VCaP (cell line): ENCODE results near the gene GIPC2.

Experiments
- H3K27ac ChIP-seq: fragments of 450-650 bp; 2 replicates; pipeline ENCODE4 v1.5.1; 2017
- CTCF ChIP-seq: fragments of 450-650 bp; conservative IDR thresholded peaks from 2 replicates; pipeline ENCODE4 v1.5.1; 2017; ENCODE audit warnings: mild to moderate bottlenecking, moderate library complexity

GIPC2 gene

GRCh38 chr1:78091215-78091813 lies 45.5 kb downstream of the GIPC2 start:
- no peak overlapping the region for H3K27ac ChIP-seq
- TF ChIP-seq CTCF: no peak

- TF ChIP-seq CTCF: no peak
- no peak overlapping the region for H3K27ac ChIP-seq
Observed at GRCh38 chr1:78091886-78092285, 46.1 kb downstream of the GIPC2 start.

GRCh38 chr1:78092643-78093042 lies 46.9 kb downstream of the GIPC2 start:
- 0 out of 2 replicates have a peak overlapping the region, but pooled peaks have one; percentile 15 for H3K27ac ChIP-seq
- TF ChIP-seq CTCF: no peak

- TF ChIP-seq CTCF: no peak
- no peak overlapping the region for H3K27ac ChIP-seq
Observed at GRCh38 chr1:78093560-78093959, 47.8 kb downstream of the GIPC2 start.

GRCh38 chr1:78094639-78095038 lies 48.9 kb downstream of the GIPC2 start:
- TF ChIP-seq CTCF: no peak
- no peak overlapping the region for H3K27ac ChIP-seq

- no peak overlapping the region for H3K27ac ChIP-seq
- TF ChIP-seq CTCF: no peak
Observed at GRCh38 chr1:78095593-78095992, 49.8 kb downstream of the GIPC2 start.

DNA sequence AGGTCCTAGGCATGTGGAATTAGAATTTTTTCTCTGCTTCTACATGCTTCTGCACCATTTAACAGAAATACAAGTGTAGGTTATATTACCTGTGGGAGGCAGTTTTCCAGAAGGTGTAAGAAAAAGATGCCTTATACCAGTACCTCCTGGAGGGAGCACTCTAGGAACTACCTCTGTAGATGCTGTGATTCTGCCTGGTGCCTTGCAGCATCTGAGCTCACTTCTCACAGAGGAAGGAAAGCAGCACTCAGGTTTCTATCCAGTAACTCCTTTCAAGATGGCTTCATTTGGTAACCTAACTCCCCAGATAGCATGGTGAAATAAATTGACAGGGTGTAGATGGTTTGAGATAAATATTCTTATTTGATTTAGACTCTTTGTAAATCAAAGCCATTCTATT lies 50.3 kb downstream of the GIPC2 start:
- no peak for TF ChIP-seq CTCF
- H3K27ac ChIP-seq: no peak overlapping the region
